H1 (cell line): Measurements from ENCODE around the gene ZNF556. TPM values are rescaled to one million over a fixed set of nuclear protein-coding genes. Genes with fewer than 3 reads are reported as not detected.
A peak's percentile ranks its signal among the peaks of the same experiment; 100 is the strongest.

Experiments used
- CREB1 ChIP-seq: IDR thresholded peaks from 2 replicates; pipeline ENCODE4 v1.6.1; 2012; ENCODE audit warnings: inconsistent platforms
- E2F6 ChIP-seq: IDR thresholded peaks from 2 replicates; pipeline ENCODE4 v1.6.1; 2012; ENCODE audit warnings: inconsistent platforms
- KDM1A ChIP-seq: fragments of 200-600, 300-600 bp; sonication (generic); IDR thresholded peaks from 2 replicates; pipeline ENCODE4 v1.7.1; 2016; ENCODE audit warnings: mild to moderate bottlenecking, low read length, borderline replicate concordance
- KDM4A ChIP-seq: IDR thresholded peaks from one replicate; pipeline ENCODE4 v1.7.1; 2012; ENCODE audit warnings: low read depth, mild to moderate bottlenecking, moderate library complexity, low read length, inconsistent platforms; ENCODE audit not compliant: severe bottlenecking
- KDM5A ChIP-seq: fragments of 200-600 bp; IDR thresholded peaks from 2 replicates; pipeline ENCODE4 v1.7.1; 2012; ENCODE audit warnings: mild to moderate bottlenecking, low read length, inconsistent platforms, mixed read lengths
- MAX ChIP-seq: IDR thresholded peaks from 2 replicates; pipeline ENCODE4 v1.6.1; 2012; ENCODE audit warnings: inconsistent platforms
- RAD21 ChIP-seq, 2 experiments: IDR thresholded peaks in 1 of 2; conservative IDR thresholded peaks in 1 of 2; 2 replicates each; pipeline ENCODE4 v1.6.1; 2011; ENCODE audit warnings: low read depth in 2 of 2, low read length in 2 of 2, improper control_type of control experiment in 1 of 2, inconsistent platforms in 1 of 2, mild to moderate bottlenecking in 1 of 2, moderate library complexity in 1 of 2
- TAF1 ChIP-seq: IDR thresholded peaks from 2 replicates; pipeline ENCODE4 v1.6.1; 2011; ENCODE audit warnings: mild to moderate bottlenecking, low read depth, low read length
- TEAD4 ChIP-seq: IDR thresholded peaks from 2 replicates; pipeline ENCODE4 v1.6.1; 2012; ENCODE audit warnings: low read depth, low read length, inconsistent platforms, mixed read lengths
- USF2 ChIP-seq: IDR thresholded peaks from 2 replicates; pipeline ENCODE4 v1.6.1; 2011; ENCODE audit warnings: low read length, improper control_type of control experiment
- polyA plus RNA-seq, 7 experiments: library from polyadenylated mRNA; depleted of rRNA in 3 of 7; stranded (reverse) in 5 of 7; unstranded in 2 of 7; fragments of >200 nt in 5 of 7; fragments of 200-250 nt in 2 of 7; gene quantifications; 1 replicate in 5 of 7; 2 replicates in 1 of 7; 4 replicates in 1 of 7; pipeline versions ENCODE4 v1.2.1 to v1.2.3, GENCODE V29; 2011 to 2013; ENCODE audit warnings: missing spikeins in 2 of 7, mixed read lengths in 2 of 7
- total RNA-seq: library from RNA; stranded (reverse); fragmentation: NEBNext Ultra II Directional; extraction: Animal tissue kit (Norgen Biotek cat#: 25700); gene quantifications from 2 replicates; pipeline ENCODE4 v1.2.1, GENCODE V29; 2021

The ZNF556 gene
- total and polyA plus RNA-seq, 2 of the 8 experiments (the other 6 are each of a cell fraction or from before 2014, with no cell fraction given): not detected

- TF ChIP-seq KDM5A (no peak), CREB1 (peak; percentile 42; the same call in 1 of the 2 replicates), KDM4A (peak; percentile 96), E2F6 (peak; percentile 57; the same call in 1 of the 2 replicates), USF2 (no peak), RAD21 (IDR thresholded peaks at IDR 0.05 in 1 of 2, conservative IDR thresholded peaks at IDR 0.05 in 1 of 2; ENCODE audit: low read depth in 2 of 2, low read length in 2 of 2) (no peak), TAF1 (peak; percentile 19; the same call in 1 of the 2 replicates), KDM1A (peak; percentile 12; the same call in 1 of the 2 replicates), MAX (peak; percentile 81), TEAD4 (no peak)
Observed at GRCh38 chr19:2900296-2901252, 33.4 kb downstream of the ZNF556 start, which contains the start of gene ZNF57 (continued).
